Hepatocyte (in vitro differentiated cells): ENCODE measurements around the gene TMEM121B.

ENCODE experiments used
- EZH2 ChIP-seq: fragments of 200-600 bp; sonication (generic); IDR thresholded peaks from 2 replicates; pipeline ENCODE4 v1.6.1; 2016; ENCODE audit warnings: antibody characterized with exemption, mild to moderate bottlenecking, borderline replicate concordance
- EZH2phosphoT487 ChIP-seq: fragments of 200-600 bp; sonication (generic); IDR thresholded peaks from one replicate; pipeline ENCODE4 v1.6.1; 2018; ENCODE audit warnings: antibody characterized with exemption, mild to moderate bottlenecking, low read depth, moderate library complexity; ENCODE audit not compliant: unreplicated experiment, severe bottlenecking
- TF ChIP-seq, protein P1 (sequence below): fragments of 200-600 bp; sonication (generic); IDR thresholded peaks from 2 replicates; pipeline ENCODE4 v1.5.1; 2016; ENCODE audit warnings: antibody characterized with exemption, mild to moderate bottlenecking; ENCODE audit not compliant: poor library complexity

DNA sequence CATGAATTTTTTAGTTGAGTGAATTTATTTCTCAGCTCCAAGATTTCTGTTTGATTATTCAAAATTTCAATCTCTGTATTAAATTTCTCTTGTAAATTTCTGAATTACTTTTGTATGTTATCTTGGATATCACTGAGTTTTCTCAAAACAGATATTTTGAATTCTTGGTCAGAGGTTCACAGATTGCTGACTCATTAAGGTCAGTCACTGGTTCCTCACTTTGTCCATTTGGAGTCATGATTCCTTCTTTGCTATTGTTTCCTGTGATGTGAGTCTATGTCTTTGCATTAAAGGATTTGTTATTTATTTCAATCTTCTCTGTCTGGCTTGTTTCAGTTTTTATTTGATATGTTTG is 46.5 kb downstream of the TMEM121B start:
- TF ChIP-seq, protein P1, sequence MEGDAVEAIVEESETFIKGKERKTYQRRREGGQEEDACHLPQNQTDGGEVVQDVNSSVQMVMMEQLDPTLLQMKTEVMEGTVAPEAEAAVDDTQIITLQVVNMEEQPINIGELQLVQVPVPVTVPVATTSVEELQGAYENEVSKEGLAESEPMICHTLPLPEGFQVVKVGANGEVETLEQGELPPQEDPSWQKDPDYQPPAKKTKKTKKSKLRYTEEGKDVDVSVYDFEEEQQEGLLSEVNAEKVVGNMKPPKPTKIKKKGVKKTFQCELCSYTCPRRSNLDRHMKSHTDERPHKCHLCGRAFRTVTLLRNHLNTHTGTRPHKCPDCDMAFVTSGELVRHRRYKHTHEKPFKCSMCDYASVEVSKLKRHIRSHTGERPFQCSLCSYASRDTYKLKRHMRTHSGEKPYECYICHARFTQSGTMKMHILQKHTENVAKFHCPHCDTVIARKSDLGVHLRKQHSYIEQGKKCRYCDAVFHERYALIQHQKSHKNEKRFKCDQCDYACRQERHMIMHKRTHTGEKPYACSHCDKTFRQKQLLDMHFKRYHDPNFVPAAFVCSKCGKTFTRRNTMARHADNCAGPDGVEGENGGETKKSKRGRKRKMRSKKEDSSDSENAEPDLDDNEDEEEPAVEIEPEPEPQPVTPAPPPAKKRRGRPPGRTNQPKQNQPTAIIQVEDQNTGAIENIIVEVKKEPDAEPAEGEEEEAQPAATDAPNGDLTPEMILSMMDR = no peak
- no peak for TF ChIP-seq EZH2phosphoT487
- no peak for TF ChIP-seq EZH2
